GM23248 (cell line): ENCODE measurements around the gene DEPP1.

Source experiments
- EZH2 ChIP-seq: fragments of 200-600 bp; sonication (generic); IDR thresholded peaks from 2 replicates; pipeline ENCODE4 v1.6.1; 2018; ENCODE audit warnings: antibody characterized with exemption, mild to moderate bottlenecking; ENCODE audit not compliant: insufficient read depth, poor library complexity, severe bottlenecking
- EZH2phosphoT487 ChIP-seq: fragments of 200-600 bp; sonication (generic); IDR thresholded peaks from 2 replicates; pipeline ENCODE4 v1.6.1; 2018; ENCODE audit warnings: antibody characterized with exemption, moderate library complexity, mild to moderate bottlenecking, low read depth; ENCODE audit not compliant: insufficient read depth

GRCh38 chr10:45000138-45000751 is 21.6 kb upstream of the DEPP1 start:
- TF ChIP-seq EZH2phosphoT487 (no peak), EZH2 (no peak)
